Neural cell (in vitro differentiated cells): ENCODE data around the gene TSPOAP1.

ENCODE experiments used
- CTCF ChIP-seq: fragments of 450-650 bp; IDR thresholded peaks from 2 replicates; pipeline ENCODE4 v1.5.1; 2014; ENCODE audit warnings: antibody characterized with exemption, mild to moderate bottlenecking, moderate library complexity; ENCODE audit not compliant: poor library complexity, severe bottlenecking
- EZH2 ChIP-seq: fragments of 200-600, 300-800 bp; shearing (Covaris generic), sonication (generic); IDR thresholded peaks from 2 replicates; pipeline ENCODE4 v1.6.1; 2014; ENCODE audit warnings: antibody characterized with exemption, low read length, borderline replicate concordance, mild to moderate bottlenecking; ENCODE audit not compliant: insufficient read depth, poor library complexity, severe bottlenecking
- POLR2AphosphoS5 ChIP-seq: IDR thresholded peaks from 2 replicates; pipeline ENCODE4 v1.6.1; 2012
- TAF1 ChIP-seq: IDR thresholded peaks from 2 replicates; pipeline ENCODE4 v1.6.1; 2012; ENCODE audit warnings: low read depth

DNA sequence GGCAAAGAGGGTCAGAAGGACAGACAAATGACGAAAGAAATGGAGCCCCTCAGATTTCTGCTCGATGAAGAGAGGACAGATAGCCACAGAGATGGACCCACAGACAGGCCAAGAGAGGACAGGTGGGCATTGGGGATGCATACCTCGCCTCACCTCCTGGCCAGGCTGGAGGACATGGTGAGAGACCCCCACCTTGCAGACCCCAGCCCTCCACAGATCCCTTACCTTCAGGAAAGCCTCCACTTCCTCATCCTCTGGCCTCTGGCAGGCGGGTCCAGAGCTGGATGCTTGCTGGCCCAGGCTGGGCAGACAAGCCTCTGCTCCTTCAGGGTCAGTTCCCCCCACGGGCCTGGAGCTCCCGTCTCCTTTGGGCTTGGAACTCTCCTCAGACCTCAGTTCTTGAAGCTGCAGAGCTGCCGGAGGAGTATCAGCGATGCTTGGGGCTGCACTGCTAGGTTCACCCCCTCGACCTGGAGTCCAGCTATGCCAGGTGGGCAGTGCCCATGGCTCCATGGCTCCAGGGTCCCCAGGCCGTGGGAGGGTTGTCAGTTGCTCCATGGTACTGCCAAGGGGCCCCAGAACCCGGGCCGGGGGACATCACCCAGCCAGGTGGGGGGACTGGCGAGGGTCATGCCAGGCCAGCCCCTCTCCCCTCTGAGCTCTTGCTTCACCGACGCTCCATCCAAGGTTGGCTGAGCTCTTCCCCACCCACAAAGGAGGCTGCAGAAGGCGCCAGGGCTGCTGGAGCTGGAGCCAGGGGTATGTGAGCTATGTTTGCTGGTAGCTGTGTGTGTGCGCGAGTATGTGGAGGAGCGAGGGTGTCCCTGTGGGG, 1.0 kb downstream of the TSPOAP1 start:
- TF ChIP-seq CTCF (no peak), POLR2AphosphoS5 (no peak), EZH2 (no peak), TAF1 (no peak)
